Measurements from ENCODE around the gene GGCT.

The GGCT gene

DNA sequence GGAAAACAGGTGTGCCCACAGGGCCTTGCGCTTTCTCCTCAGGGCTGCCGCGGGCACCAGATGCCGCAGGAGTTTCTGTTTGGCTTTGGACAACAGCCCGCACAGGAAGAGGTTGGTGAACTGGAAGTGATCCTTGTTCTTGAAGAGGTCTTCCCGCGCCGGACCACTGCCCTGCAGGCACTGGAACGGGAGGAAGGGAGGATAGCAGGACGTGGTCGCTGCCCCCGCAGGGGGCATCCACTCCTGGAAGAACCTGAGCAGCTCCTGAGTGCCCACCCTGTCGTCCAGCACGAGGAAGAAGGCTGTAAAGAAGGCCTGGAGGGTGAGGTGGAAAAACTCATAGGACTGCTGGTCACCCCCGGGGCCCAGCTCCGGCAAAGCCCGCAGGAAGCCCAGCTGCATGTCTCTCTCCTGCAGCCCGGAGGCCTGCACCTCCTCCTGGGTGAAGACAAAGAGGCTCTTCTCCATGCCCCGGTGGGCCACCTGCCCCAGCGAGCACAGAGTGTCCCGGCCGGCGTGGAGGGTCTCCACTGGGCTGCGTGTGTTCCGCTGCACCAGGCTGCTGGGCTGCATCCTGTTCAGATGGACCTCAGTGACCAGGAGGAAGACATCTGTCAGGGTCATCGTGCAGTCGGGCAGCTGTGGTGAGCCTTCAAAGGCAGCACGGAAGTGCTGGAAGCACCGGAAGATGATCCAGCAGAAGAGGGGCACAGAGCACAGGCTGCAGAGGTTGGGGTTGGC is 52.9 kb downstream of the GGCT start:
- H3K4me3 ChIP-seq: no peak overlapping the region
- H3K27ac ChIP-seq: no peak overlapping the region
- DNase-seq (ENCODE audit: low spot score): no peak
- TF ChIP-seq, protein P1, sequence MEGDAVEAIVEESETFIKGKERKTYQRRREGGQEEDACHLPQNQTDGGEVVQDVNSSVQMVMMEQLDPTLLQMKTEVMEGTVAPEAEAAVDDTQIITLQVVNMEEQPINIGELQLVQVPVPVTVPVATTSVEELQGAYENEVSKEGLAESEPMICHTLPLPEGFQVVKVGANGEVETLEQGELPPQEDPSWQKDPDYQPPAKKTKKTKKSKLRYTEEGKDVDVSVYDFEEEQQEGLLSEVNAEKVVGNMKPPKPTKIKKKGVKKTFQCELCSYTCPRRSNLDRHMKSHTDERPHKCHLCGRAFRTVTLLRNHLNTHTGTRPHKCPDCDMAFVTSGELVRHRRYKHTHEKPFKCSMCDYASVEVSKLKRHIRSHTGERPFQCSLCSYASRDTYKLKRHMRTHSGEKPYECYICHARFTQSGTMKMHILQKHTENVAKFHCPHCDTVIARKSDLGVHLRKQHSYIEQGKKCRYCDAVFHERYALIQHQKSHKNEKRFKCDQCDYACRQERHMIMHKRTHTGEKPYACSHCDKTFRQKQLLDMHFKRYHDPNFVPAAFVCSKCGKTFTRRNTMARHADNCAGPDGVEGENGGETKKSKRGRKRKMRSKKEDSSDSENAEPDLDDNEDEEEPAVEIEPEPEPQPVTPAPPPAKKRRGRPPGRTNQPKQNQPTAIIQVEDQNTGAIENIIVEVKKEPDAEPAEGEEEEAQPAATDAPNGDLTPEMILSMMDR (IDR thresholded peaks at IDR 0.05): no peak

DNA sequence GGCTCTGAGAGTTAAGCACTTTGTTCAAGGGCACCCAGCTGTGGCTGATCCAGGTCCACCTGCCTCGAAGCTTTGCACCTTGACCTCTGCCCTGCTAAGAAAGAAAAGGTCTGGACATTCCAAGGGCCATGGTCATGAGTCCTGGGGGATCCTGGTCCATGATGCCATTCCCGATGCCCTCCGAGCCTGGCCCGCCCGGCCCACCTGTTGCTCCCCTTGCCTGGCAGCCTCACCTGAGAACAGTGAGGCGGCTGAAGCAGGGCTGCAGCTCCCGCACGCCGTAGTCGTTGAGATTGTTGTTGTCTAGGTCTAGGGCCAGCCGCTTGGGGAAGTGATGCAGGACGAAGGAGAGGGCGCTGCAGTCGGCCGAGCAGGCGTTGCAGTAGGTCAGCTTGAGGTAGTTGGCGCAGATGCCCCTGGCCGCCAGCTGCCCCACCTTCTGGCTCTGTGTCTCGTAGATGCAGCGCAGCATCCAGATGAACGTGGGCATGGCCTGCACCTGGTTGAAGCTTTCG is 53.6 kb downstream of the GGCT start:
- DNase-seq (ENCODE audit: low spot score): no peak
- Histone ChIP-seq H3K27ac (no peak overlapping the region), H3K4me3 (no peak overlapping the region)
- TF ChIP-seq, protein P1 (IDR thresholded peaks at IDR 0.05): no peak

DNA sequence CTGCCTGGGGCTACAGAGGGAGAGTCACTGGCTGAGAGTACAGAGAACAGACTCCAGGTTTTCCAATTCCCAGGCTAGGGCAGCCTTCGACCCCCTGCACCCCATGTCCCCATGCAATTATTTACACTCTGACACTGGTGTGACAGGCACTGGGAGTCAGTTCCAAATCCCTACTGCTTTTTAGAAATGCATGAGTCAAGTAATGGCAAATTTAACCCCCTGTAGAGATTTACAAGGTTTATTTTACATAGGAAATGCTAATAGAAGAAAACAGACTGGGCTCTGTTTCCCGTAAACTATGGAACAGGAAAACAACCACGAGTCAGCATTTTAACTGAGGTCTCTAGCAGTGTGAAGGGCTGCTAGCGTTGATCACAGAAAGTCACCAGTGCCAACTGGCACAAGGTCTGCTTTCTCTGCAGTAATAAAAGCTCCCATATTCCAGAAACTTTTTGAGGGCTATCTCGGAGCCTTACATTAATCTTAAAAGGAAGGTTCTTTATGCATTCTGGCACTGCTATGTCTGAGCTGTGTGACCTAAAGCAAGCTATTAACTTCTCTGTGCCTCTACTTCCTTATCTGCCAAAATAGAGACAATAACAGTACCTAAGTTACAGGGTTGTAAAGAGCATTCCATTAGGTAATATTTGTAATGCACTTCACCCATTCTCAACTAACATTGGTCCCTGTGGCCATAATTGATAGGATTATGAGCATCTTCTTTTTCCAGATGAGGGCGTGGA is 54.2 kb downstream of the GGCT start:
- TF ChIP-seq, protein P1 (IDR thresholded peaks at IDR 0.05): no peak
- no peak for DNase-seq (ENCODE audit: low spot score)
- no peak overlapping the region for H3K4me3 ChIP-seq
- H3K27ac ChIP-seq: no peak overlapping the region

DNA sequence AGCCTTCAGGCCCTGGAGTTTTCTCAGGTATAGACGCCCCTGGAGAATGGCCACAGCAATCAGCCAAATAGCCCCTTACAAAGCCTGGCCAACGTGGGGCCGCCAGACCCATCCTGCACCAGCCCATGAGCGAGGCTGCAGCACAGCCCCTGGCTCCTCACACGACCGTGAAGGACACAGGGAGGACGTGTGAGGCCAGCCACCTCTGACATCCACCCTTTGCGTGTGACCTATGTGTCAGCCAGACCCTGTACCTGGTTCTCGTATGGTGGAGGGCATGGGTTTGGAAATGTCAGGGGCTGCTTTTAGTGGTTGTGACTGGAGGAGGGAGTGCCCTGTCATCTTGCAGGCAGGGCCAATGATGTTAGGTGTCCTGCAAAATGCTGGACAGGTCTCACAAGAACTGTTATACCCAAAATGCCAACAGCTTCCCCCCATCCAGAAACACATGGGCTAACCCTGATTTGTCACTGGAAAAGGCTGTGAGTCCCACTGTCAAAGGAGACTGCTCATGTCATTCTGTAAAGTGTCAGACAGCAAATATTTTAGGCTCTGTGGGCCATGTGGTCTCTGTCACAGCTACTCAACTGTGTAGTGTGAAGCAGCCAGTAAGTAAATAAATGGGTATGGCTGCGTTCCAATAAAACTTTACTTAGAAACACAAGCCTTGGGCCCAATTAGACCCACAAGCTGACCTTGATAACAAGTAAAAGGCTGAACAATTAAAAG is 56.0 kb downstream of the GGCT start:
- TF ChIP-seq, protein P1 (IDR thresholded peaks at IDR 0.05): no peak
- H3K27ac ChIP-seq: no peak overlapping the region
- no peak overlapping the region for H3K4me3 ChIP-seq
- DNase-seq (ENCODE audit: low spot score): no peak

DNA sequence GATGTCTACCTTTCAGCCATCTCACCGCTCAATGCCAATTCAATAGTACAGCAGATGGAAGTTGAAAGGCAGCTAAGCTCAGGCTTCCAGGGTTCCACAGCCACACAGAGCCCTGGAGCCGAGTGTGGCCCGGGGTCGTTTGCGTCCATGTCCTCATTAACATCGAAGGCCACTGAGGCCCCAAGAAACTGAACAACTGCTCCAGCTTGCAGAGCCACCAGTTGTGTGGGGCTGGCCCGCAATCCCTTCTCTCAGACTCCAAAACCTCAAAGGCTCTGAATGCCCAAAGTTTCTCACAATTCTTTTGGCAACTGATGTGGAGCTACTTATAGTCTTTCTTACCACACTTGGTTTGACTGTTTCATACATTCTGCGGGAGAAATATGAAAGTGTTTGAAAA is 57.2 kb downstream of the GGCT start:
- no peak overlapping the region for H3K4me3 ChIP-seq
- no peak overlapping the region for H3K27ac ChIP-seq
- no peak for DNase-seq (ENCODE audit: low spot score)
- TF ChIP-seq, protein P1 (IDR thresholded peaks at IDR 0.05): no peak
